ENCODE measurements around the gene RRAGC.

Gene RRAGC

GRCh38 chr1:38793299-38793698 lies 66.3 kb downstream of the RRAGC start:
- Histone ChIP-seq H3K9me3 (ENCODE audit: insufficient read depth, low read length) (peaks cover 4% of the 10 kb centered on the region; the same call in 1 of the 2 replicates), H3K27me3 (ENCODE audit: low read length) (0 out of 2 replicates have a peak, but pooled peaks cover 4% of the 10 kb centered on the region), H3K79me2 (ENCODE audit: insufficient read depth, low read length) (no peaks in the 10 kb centered on the region), H3F3A (ENCODE audit: insufficient read depth) (no peaks in the 10 kb centered on the region), H3K36me3 (ENCODE audit: low read length) (no peaks in the 10 kb centered on the region), H2AFZ (ENCODE audit: low read depth, low read length, severe bottlenecking) (no peak overlapping the region), H3K4me2 (ENCODE audit: low read depth, low read length, poor library complexity, severe bottlenecking) (no peak overlapping the region), H3K9ac (ENCODE audit: low read length) (no peak overlapping the region), H3K27ac (ENCODE audit: low read depth, low read length) (no peak overlapping the region), H3K9me2 (replicated peaks; ENCODE audit: insufficient read depth, low read length) (no peaks in the 10 kb centered on the region), H3K4me3 (ENCODE audit: insufficient read depth, low read length, poor library complexity, severe bottlenecking) (no peak overlapping the region), H4K20me1 (ENCODE audit: low read depth, low read length) (no peaks in the 10 kb centered on the region)
- TF ChIP-seq CTCF (IDR thresholded peaks at IDR 0.05; ENCODE audit: insufficient read depth, low read length, poor library complexity, severe bottlenecking) (no peak), EZH2phosphoT487 (conservative IDR thresholded peaks at IDR 0.05; ENCODE audit: low read length) (no peak)

DNA sequence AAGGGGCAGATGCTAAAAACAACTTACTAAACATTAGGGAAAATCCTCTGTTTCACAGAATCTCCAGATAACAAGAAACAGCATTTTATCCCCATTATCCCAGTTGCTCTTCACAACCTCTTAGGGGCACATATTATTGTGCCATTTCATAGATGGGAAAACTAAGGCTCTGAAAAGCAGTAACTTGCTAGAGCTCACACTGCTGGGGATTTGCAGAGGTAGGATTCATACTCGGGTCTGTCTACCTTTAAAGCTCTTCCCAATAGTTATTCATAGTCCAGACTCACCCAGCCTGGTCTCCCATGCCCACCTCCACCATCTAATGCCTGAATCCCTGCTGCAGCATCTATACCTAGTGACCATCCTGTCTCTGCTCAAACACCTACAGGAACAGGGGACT lies 67.7 kb downstream of the RRAGC start:
- H3K4me2 ChIP-seq (ENCODE audit: low read depth, low read length, poor library complexity, severe bottlenecking) = no peak overlapping the region
- TF ChIP-seq EZH2phosphoT487 (conservative IDR thresholded peaks at IDR 0.05; ENCODE audit: low read length) = no peak
- no peak for TF ChIP-seq CTCF (IDR thresholded peaks at IDR 0.05; ENCODE audit: insufficient read depth, low read length, poor library complexity, severe bottlenecking)
- no peaks in the 10 kb centered on the region for H3K36me3 ChIP-seq (ENCODE audit: low read length)
- no peak overlapping the region for H3K4me3 ChIP-seq (ENCODE audit: insufficient read depth, low read length, poor library complexity, severe bottlenecking)
- H3K9me3 ChIP-seq (ENCODE audit: insufficient read depth, low read length) = peaks cover 4% of the 10 kb centered on the region; the same call in 1 of the 2 replicates
- H3K9ac ChIP-seq (ENCODE audit: low read length) = no peak overlapping the region
- H3K79me2 ChIP-seq (ENCODE audit: insufficient read depth, low read length) = no peaks in the 10 kb centered on the region
- no peaks in the 10 kb centered on the region for H4K20me1 ChIP-seq (ENCODE audit: low read depth, low read length)
- H3F3A ChIP-seq (ENCODE audit: insufficient read depth) = no peaks in the 10 kb centered on the region
- H3K27ac ChIP-seq (ENCODE audit: low read depth, low read length) = no peak overlapping the region
- no peaks in the 10 kb centered on the region for H3K9me2 ChIP-seq (replicated peaks; ENCODE audit: insufficient read depth, low read length)
- no peak overlapping the region for H2AFZ ChIP-seq (ENCODE audit: low read depth, low read length, severe bottlenecking)
- H3K27me3 ChIP-seq (ENCODE audit: low read length) = 0 out of 2 replicates have a peak, but pooled peaks cover 4% of the 10 kb centered on the region

GRCh38 chr1:38791164-38791515 lies 68.4 kb downstream of the RRAGC start:
- Histone ChIP-seq H3K36me3 (ENCODE audit: low read length) (no peaks in the 10 kb centered on the region), H3K27me3 (ENCODE audit: low read length) (0 out of 2 replicates have a peak, but pooled peaks cover 4% of the 10 kb centered on the region), H3K4me3 (ENCODE audit: insufficient read depth, low read length, poor library complexity, severe bottlenecking) (no peak overlapping the region), H3K27ac (ENCODE audit: low read depth, low read length) (no peak overlapping the region), H3K9me2 (replicated peaks; ENCODE audit: insufficient read depth, low read length) (no peaks in the 10 kb centered on the region), H4K20me1 (ENCODE audit: low read depth, low read length) (no peaks in the 10 kb centered on the region), H3K9ac (ENCODE audit: low read length) (no peak overlapping the region), H2AFZ (ENCODE audit: low read depth, low read length, severe bottlenecking) (no peak overlapping the region), H3K79me2 (ENCODE audit: insufficient read depth, low read length) (no peaks in the 10 kb centered on the region), H3K9me3 (ENCODE audit: insufficient read depth, low read length) (peaks cover 4% of the 10 kb centered on the region; the same call in 1 of the 2 replicates), H3K4me2 (ENCODE audit: low read depth, low read length, poor library complexity, severe bottlenecking) (no peak overlapping the region), H3F3A (ENCODE audit: insufficient read depth) (no peaks in the 10 kb centered on the region)
- TF ChIP-seq CTCF (IDR thresholded peaks at IDR 0.05; ENCODE audit: insufficient read depth, low read length, poor library complexity, severe bottlenecking) = no peak
- TF ChIP-seq EZH2phosphoT487 (conservative IDR thresholded peaks at IDR 0.05; ENCODE audit: low read length) = no peak

Measured in SU-DHL-6 (cell line).